Activated naive CD8-positive, alpha-beta T cell treated with anti-CD3 and anti-CD28 coated beads, Interleukin-2, amount 10 ng/mL, durations not matched to agents 7 days and 5 days (primary cell): ENCODE data around the gene TNFRSF25. TPM values are rescaled to one million over a fixed set of nuclear protein-coding genes. Genes with fewer than 3 reads are reported as not detected.
A peak's percentile ranks its signal among the peaks of the same experiment; 100 is the strongest.

Experiments
- ATAC-seq: fragments of 150-1000 bp; cut with Tn5 transposase; one replicate; pipeline ENCODE4 v1.10.0; 2021; ENCODE audit warnings: low read depth, moderate library complexity
- POLR2A ChIA-PET: fragments of 350-600 bp; sonication (Branson Sonifier 250); formaldehyde crosslinking; loops from one replicate; lab custom pipeline; 2021; ENCODE audit warnings: antibody characterized with exemption; lab: Charles Lee
- DNase-seq: peaks from one replicate; pipeline ENCODE4 v3.0.0; 2021
- H3K27ac Mint-ChIP-seq: one replicate; pipeline ENCODE4 v1.8.0; 2022; ENCODE audit warnings: mild to moderate bottlenecking, mixed read lengths
- H3K27me3 Mint-ChIP-seq: one replicate; pipeline ENCODE4 v1.8.0; 2022; ENCODE audit warnings: mild to moderate bottlenecking, moderate library complexity, mixed read lengths
- H3K36me3 Mint-ChIP-seq: one replicate; pipeline ENCODE4 v1.8.0; 2021; ENCODE audit warnings: mild to moderate bottlenecking, mixed read lengths
- H3K4me1 Mint-ChIP-seq: one replicate; pipeline ENCODE4 v1.8.0; 2021; ENCODE audit warnings: mixed read lengths
- H3K4me3 Mint-ChIP-seq: one replicate; pipeline ENCODE4 v1.8.0; 2022; ENCODE audit warnings: mild to moderate bottlenecking, moderate library complexity, mixed read lengths
- H3K9me3 Mint-ChIP-seq: one replicate; pipeline ENCODE4 v1.8.0; 2021; ENCODE audit warnings: mixed read lengths
- total RNA-seq, 2 experiments: library from RNA; stranded (reverse); gene quantifications; one replicate each; pipeline ENCODE4 v1.2.3, GENCODE V29; 2021

TNFRSF25 gene
- total RNA-seq, 2 experiments from 2014 or later = 137 TPM

- Mint-ChIP-seq H3K27ac (no peak overlapping the region), H3K27me3 (no peaks in the 10 kb centered on the region), H3K9me3 (no peaks in the 10 kb centered on the region), H3K36me3 (peaks cover 5% of the 10 kb centered on the region), H3K4me1 (peaks cover 13% of the 10 kb centered on the region), H3K4me3 (no peak overlapping the region)
- ATAC-seq = no peak
- POLR2A ChIA-PET = no interaction called here
- no peak for DNase-seq
These were observed 2.0 kb upstream of the TNFRSF25 start for GRCh38 chr1:6467744-6468688.

GRCh38 chr1:6467224-6467623 lies 1.3 kb upstream of the TNFRSF25 start:
- H3K4me3 Mint-ChIP-seq = no peak overlapping the region
- POLR2A ChIA-PET = interaction anchor here (1.0 to 1.3 kb wide), 2 partner anchors 21 to 197 kb away, joined by 3 read pairs; no protein-coding TSS in a partner anchor
- DNase-seq (no peak), ATAC-seq (no peak)
- no peaks in the 10 kb centered on the region for H3K27me3 Mint-ChIP-seq
- no peaks in the 10 kb centered on the region for H3K9me3 Mint-ChIP-seq
- H3K36me3 Mint-ChIP-seq = peaks cover 10% of the 10 kb centered on the region
- no peak overlapping the region for H3K27ac Mint-ChIP-seq
- peaks cover 16% of the 10 kb centered on the region for H3K4me1 Mint-ChIP-seq

- DNase-seq (no peak), ATAC-seq (no peak)
- H3K27ac Mint-ChIP-seq = peak overlapping the region; percentile 54
- H3K27me3 Mint-ChIP-seq = no peaks in the 10 kb centered on the region
- H3K4me1 Mint-ChIP-seq = peaks cover 17% of the 10 kb centered on the region
- POLR2A ChIA-PET = interaction anchor here (0.9 to 1.6 kb wide), 6 partner anchors 18 to 197 kb away, joined by 3 to 5 read pairs (median 3); no protein-coding TSS in a partner anchor
- H3K4me3 Mint-ChIP-seq = peak overlapping the region; percentile 92
- H3K36me3 Mint-ChIP-seq = peaks cover 12% of the 10 kb centered on the region
- no peaks in the 10 kb centered on the region for H3K9me3 Mint-ChIP-seq
These were observed 778 bp upstream of the TNFRSF25 start for GRCh38 chr1:6466751-6467150.

GRCh38 chr1:6465461-6466005 lies 440 bp downstream of the TNFRSF25 start:
- no peaks in the 10 kb centered on the region for H3K9me3 Mint-ChIP-seq
- ATAC-seq (peak; percentile 51), DNase-seq (peak; percentile 63)
- H3K27me3 Mint-ChIP-seq = no peaks in the 10 kb centered on the region
- H3K27ac Mint-ChIP-seq = peak overlapping the region; percentile 80
- POLR2A ChIA-PET = interaction anchor here (0.6 to 1.6 kb wide), 6 partner anchors 17 to 110 kb away, joined by 3 to 5 read pairs (median 3); no protein-coding TSS in a partner anchor
- H3K36me3 Mint-ChIP-seq = peaks cover 12% of the 10 kb centered on the region
- peak overlapping the region; percentile 92 for H3K4me3 Mint-ChIP-seq
- peaks cover 21% of the 10 kb centered on the region for H3K4me1 Mint-ChIP-seq

GRCh38 chr1:6464915-6465314 lies 1.1 kb downstream of the TNFRSF25 start:
- ATAC-seq (no peak), DNase-seq (no peak)
- Mint-ChIP-seq H3K27ac (peak overlapping the region; percentile 80), H3K4me1 (peaks cover 26% of the 10 kb centered on the region), H3K4me3 (peak overlapping the region; percentile 92), H3K9me3 (no peaks in the 10 kb centered on the region), H3K36me3 (peaks cover 12% of the 10 kb centered on the region), H3K27me3 (peaks cover 4% of the 10 kb centered on the region)
- POLR2A ChIA-PET = interaction anchor here (0.6 to 1.2 kb wide), 2 partner anchors 25 to 42 kb away, joined by 3 to 5 read pairs; no protein-coding TSS in a partner anchor

GRCh38 chr1:6464514-6464836 lies 1.5 kb downstream of the TNFRSF25 start:
- peaks cover 5% of the 10 kb centered on the region for H3K27me3 Mint-ChIP-seq
- peak overlapping the region; percentile 60 for H3K27ac Mint-ChIP-seq
- POLR2A ChIA-PET = interaction anchor here (1.2 kb wide), 1 partner anchor 24 kb away, joined by 5 read pairs; no protein-coding TSS in a partner anchor
- DNase-seq = no peak
- peaks cover 27% of the 10 kb centered on the region for H3K4me1 Mint-ChIP-seq
- ATAC-seq = no peak
- H3K4me3 Mint-ChIP-seq = peak overlapping the region; percentile 92
- H3K9me3 Mint-ChIP-seq = no peaks in the 10 kb centered on the region
- peaks cover 12% of the 10 kb centered on the region for H3K36me3 Mint-ChIP-seq

GRCh38 chr1:6463120-6463412 lies 2.9 kb downstream of the TNFRSF25 start:
- DNase-seq = no peak
- H3K4me1 Mint-ChIP-seq = peaks cover 30% of the 10 kb centered on the region
- no peaks in the 10 kb centered on the region for H3K9me3 Mint-ChIP-seq
- H3K36me3 Mint-ChIP-seq = peaks cover 12% of the 10 kb centered on the region
- ATAC-seq = no peak
- H3K27ac Mint-ChIP-seq = no peak overlapping the region
- H3K27me3 Mint-ChIP-seq = peaks cover 14% of the 10 kb centered on the region
- H3K4me3 Mint-ChIP-seq = no peak overlapping the region
- POLR2A ChIA-PET = interaction anchor here (1.1 kb wide), 1 partner anchor 178 kb away, joined by 3 read pairs; no protein-coding TSS in a partner anchor

- Mint-ChIP-seq H3K4me3 (peak overlapping the region; percentile 58), H3K27ac (no peak overlapping the region), H3K36me3 (peaks cover 12% of the 10 kb centered on the region), H3K27me3 (peaks cover 15% of the 10 kb centered on the region), H3K4me1 (peaks cover 30% of the 10 kb centered on the region), H3K9me3 (no peaks in the 10 kb centered on the region)
- DNase-seq (no peak), ATAC-seq (no peak)
- POLR2A ChIA-PET = no interaction called here
These were observed 3.4 kb downstream of the TNFRSF25 start for GRCh38 chr1:6462412-6463119.

- no peaks in the 10 kb centered on the region for H3K9me3 Mint-ChIP-seq
- H3K4me3 Mint-ChIP-seq = peak overlapping the region; percentile 58
- ATAC-seq = no peak
- DNase-seq = no peak
- H3K27me3 Mint-ChIP-seq = peaks cover 23% of the 10 kb centered on the region
- H3K27ac Mint-ChIP-seq = no peak overlapping the region
- H3K4me1 Mint-ChIP-seq = peaks cover 30% of the 10 kb centered on the region
- H3K36me3 Mint-ChIP-seq = peaks cover 12% of the 10 kb centered on the region
- POLR2A ChIA-PET = no interaction called here
These were observed 4.2 kb downstream of the TNFRSF25 start for GRCh38 chr1:6461538-6462411.

GRCh38 chr1:6461051-6461530 lies 4.9 kb downstream of the TNFRSF25 start:
- Mint-ChIP-seq H3K4me1 (peaks cover 28% of the 10 kb centered on the region), H3K27me3 (peaks cover 28% of the 10 kb centered on the region), H3K36me3 (peaks cover 12% of the 10 kb centered on the region), H3K4me3 (peak overlapping the region; percentile 84), H3K27ac (peak overlapping the region; percentile 83), H3K9me3 (no peaks in the 10 kb centered on the region)
- no peak for DNase-seq
- ATAC-seq = no peak
- POLR2A ChIA-PET = interaction anchor here (0.6 to 1.8 kb wide), 3 partner anchors 11 to 163 kb away, joined by 3 to 7 read pairs (median 3); no protein-coding TSS in a partner anchor

- POLR2A ChIA-PET = interaction anchor here (0.6 to 1.8 kb wide), 7 partner anchors 10 to 163 kb away, joined by 3 to 7 read pairs (median 3); partner anchors contain the start of gene ACOT7
- peaks cover 28% of the 10 kb centered on the region for H3K4me1 Mint-ChIP-seq
- no peaks in the 10 kb centered on the region for H3K9me3 Mint-ChIP-seq
- H3K4me3 Mint-ChIP-seq = peak overlapping the region; percentile 84
- H3K27me3 Mint-ChIP-seq = peaks cover 30% of the 10 kb centered on the region
- DNase-seq = peak; percentile 79
- peaks cover 12% of the 10 kb centered on the region for H3K36me3 Mint-ChIP-seq
- ATAC-seq = peak; percentile 87
- peak overlapping the region; percentile 83 for H3K27ac Mint-ChIP-seq
These were observed 5.5 kb downstream of the TNFRSF25 start for GRCh38 chr1:6460301-6461050.
